Stimulated activated CD8-positive, alpha-beta memory T cell treated with anti-CD3 and anti-CD28 coated beads, Interleukin-12 subunit alpha, Interleukin-12 subunit beta, amount 100 ng/mL, for 4 hours (primary cell): Measurements from ENCODE around the gene ULK4.

Source experiments
- DNase-seq: peaks from one replicate; pipeline ENCODE4 v3.0.0-alpha.2; 2020; ENCODE audit warnings: low read depth

The ULK4 gene

GRCh38 chr3:41251593-41251992 lies 710.3 kb downstream of the ULK4 start:
- no peak for DNase-seq

- no peak for DNase-seq
Observed at GRCh38 chr3:41250825-41251224, 711.1 kb downstream of the ULK4 start.

DNA sequence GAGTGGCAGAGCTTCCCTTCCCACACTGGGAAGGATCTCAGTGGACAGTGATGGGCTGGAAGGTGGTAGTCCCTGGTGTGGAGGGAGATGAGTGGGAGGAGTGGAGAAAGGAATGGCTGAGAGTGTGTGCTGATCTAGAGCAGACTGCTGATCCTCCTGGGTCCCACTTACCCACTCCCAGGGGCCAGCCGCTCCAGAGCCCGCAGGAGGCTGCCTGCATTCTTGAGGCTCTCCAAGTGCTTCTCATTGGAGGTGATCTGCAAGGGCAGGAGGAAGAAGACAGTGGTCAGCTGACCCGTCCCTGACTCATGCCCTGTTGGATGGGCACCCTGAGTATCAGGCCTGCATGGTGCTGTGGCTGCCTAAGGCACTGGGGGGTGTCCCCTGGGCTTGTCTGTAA lies 712.6 kb downstream of the ULK4 start:
- no peak for DNase-seq

- DNase-seq, result no peak
Observed at GRCh38 chr3:41248525-41248924, 713.4 kb downstream of the ULK4 start.

GRCh38 chr3:41247055-41248004 lies 714.6 kb downstream of the ULK4 start:
- no peak for DNase-seq

- DNase-seq, result no peak
Observed at GRCh38 chr3:41244620-41245336, 717.1 kb downstream of the ULK4 start.

DNA sequence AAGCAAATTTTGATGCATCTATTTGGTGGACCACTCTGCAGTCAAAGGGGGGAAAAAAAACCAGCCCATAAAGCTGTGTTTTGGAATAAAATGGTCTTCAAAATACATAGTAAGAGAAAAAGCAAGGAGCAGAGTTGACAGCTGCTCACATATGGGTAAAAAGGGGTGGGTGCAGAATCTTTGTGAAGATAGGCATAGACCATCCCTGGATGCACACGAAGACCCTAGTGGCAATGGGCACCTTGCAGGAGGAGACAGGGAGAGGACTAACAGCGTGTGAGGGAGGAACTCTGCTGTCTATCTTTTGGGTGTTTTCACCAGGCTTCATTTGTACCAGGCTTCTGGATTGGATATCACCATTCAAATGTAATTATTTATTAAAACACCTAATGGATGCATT lies 718.7 kb downstream of the ULK4 start:
- no peak for DNase-seq

DNA sequence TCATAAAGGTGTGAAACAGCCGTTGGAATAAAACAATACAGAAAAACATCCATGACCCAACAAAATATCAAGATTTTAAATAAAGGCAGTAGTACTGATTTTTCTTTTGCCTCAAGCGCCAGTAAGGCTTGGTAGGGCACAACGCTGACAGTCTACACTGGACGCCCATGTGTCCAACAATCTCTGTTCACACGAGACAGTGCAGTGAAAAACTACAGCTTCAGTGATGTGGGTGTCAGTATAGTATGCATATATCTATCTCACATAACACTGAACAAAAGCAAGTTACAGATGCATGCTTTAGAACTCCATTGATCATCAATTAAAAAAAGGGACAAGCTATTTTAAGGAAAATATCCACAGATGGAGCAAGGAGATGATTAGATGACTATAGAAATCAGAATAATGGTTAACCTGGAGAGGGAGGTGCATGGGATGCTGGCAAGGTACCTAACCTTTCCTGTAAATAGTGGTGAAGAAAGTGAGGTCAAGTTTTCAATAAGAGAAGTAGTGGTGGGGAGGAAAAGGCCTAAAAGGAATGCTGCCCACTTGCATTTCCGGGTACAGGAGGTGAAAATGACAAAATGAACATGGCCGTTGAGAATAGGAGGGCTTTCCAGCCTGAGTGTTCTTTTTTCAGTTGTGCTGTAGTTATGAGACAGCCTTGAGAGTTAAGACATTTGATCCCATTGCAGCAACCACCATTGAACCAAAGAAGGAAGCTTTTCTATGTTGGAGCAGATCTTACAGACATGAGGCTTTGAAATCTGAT lies 719.9 kb downstream of the ULK4 start:
- DNase-seq, result no peak

- DNase-seq, result no peak
Observed at GRCh38 chr3:41241161-41241560, 720.7 kb downstream of the ULK4 start.

DNA sequence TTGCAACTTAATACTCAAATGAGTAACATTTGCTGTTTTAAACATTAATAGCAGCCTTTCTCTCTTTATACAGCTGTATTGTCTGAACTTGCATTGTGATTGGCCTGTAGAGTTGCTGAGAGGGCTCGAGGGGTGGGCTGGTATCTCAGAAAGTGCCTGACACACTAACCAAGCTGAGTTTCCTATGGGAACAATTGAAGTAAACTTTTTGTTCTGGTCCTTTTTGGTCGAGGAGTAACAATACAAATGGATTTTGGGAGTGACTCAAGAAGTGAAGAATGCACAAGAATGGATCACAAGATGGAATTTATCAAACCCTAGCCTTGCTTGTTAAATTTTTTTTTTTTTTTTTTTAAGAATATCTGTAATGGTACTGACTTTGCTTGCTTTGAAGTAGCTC lies 722.3 kb downstream of the ULK4 start:
- no peak for DNase-seq

- no peak for DNase-seq
Observed at GRCh38 chr3:41237907-41238306, 724.0 kb downstream of the ULK4 start.

- DNase-seq, result no peak
Observed at GRCh38 chr3:41236228-41236627, 725.7 kb downstream of the ULK4 start.

DNA sequence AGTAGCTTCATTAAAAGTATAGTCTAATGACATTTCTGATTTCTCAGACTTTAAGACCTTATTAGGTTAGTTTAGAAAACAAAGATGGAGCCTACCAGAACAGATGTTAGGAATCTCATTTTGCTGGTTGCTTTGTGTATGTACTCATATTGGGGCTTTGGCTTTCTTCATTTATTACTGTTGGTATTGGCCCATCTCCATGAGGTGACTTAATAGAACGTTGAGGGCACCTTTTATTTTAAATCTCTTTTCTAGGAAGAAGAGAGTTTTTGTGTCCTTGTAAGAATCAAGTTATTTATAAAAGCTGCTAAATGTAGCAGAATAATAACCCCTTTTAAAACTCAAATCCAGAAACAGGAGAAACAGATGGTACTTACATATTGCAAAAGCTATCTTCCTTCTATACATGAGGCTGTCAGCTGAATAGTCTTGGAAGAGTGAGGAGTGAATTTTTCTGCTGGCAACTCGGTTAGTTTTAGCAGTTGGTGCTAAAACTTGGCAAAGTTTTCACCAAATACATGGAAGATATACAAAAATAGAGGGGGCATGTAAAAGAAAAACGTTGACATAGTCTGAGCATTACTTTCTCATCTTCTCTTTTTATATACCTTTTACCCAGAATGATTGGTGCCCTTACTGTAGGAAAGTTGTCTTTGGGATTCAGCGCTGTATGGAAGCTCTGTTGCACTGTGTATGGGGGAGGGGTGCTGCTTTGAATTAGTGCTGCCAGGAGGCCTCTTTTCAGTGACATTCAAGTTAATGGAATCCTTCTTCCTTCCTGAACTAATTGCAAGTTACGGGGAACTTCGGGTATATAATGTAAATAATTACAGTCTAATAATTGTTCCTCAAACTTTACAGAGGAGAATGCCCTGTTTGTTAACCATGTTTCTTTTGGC lies 726.8 kb downstream of the ULK4 start:
- no peak for DNase-seq

GRCh38 chr3:41224120-41224806 lies 737.6 kb downstream of the ULK4 start:
- no peak for DNase-seq

DNA sequence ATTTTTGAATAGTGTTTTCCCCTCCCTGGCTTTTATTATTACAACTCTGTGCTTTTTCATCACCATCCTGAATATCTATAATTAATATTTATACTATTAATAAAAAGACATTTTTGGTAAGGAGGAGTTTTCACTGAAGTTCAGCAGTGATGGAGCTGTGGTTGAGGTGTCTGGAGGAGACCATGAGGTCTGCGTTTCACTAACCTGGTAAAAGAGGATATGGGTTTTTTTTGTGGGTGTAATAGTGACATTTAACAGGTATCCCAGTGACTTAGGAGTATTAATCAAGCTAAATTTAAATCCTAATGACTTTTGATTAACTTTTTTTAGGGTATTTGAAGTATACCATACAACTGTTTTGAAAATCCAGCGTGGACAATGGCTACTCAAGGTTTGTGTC lies 738.2 kb downstream of the ULK4 start:
- DNase-seq, result no peak

- DNase-seq, result no peak
Observed at GRCh38 chr3:41223078-41223477, 738.8 kb downstream of the ULK4 start.

- DNase-seq, result no peak
Observed at GRCh38 chr3:41222501-41222900, 739.4 kb downstream of the ULK4 start.

DNA sequence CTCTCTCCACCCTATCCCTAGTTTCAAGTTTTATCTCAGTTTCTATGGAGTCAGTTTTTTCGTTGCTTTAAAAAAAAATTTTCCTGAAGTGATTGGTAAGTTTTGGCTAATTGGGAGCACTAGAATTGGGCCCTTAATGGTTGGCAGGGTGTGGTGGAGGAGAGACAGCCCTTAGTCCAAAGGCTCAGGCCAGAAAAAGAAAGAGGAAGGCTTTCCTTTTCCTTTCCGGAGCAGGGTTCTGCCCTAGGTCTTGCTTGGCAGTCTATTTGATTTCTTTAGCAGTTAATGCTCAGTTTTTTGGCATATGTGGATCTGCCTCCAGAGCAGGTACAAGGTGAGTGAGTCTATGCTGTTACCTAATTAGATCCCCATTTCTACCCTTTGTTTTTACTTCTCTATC lies 739.9 kb downstream of the ULK4 start:
- no peak for DNase-seq

DNA sequence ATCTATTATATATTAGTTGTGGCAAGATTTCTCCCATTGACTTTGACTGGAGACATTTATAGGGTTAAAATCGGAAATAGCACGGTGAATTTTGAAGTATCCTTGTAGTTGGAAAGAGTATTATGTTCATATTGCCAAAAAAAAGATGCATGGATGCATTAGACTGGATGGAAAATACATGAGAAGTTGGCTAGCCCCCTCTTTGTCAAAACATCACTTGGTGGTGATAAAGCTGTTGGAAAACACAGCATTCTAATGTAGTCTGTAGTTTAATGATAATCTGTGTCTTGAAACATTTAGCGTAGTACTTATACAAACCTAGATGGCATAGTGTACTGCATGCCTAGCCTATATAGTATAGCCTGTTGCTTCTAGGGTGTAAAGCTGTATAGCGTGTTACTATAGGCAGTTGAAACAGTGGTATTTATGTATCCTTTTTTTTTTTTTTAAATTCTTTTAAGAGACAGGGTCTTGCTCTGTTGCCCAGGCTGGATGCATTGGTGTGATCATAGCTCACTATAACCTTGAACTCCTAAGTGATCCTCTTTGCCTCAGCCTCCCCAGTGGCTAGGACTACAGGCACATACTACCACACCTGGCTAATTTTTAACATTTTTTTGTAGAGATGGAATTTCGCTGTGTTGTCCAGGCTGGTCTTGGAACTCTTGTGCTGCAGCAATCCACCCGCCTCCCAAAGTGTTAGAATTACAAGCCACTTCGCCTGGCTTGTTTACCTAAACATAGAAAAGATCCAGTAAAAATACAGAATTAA lies 740.8 kb downstream of the ULK4 start:
- no peak for DNase-seq

DNA sequence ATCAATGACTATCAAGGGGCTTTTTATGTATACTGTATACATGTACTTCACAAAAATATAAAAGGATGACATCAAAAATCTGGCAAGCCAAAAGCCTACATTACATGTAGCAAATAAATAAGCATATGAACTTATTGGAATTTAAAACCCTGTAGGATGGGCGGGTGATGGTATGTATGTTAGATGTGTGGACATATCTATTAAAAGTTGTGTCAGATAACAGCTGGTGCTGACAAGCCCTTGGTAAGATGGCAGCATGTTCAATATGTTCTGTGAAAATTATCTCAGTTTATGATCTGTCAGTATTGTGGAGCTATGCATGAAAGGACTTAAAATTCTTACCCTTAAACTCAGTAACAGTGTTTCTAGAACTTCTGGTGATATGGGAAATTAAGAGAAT lies 742.5 kb downstream of the ULK4 start:
- DNase-seq, result no peak
